OCI-LY3 (cell line): ENCODE data around the gene FBXO2.

ENCODE experiments used
- H2AFZ ChIP-seq: fragments of 200-600, 300-600 bp; shearing (Covaris generic); 2 replicates; pipeline ENCODE4 v1.6.0; 2014; ENCODE audit warnings: antibody characterized with exemption, low read depth, low read length
- H3K27ac ChIP-seq: fragments of 200-600, 300-600 bp; sonication (generic); 2 replicates; pipeline ENCODE4 v1.5.1; 2014; ENCODE audit warnings: mild to moderate bottlenecking, low read length, moderate library complexity, mixed read lengths
- H3K27me3 ChIP-seq: fragments of 200-600, 300-600 bp; sonication (generic); 2 replicates; pipeline ENCODE4 v1.6.1; 2014; ENCODE audit warnings: low read depth, low read length, mixed read lengths
- H3K36me3 ChIP-seq: fragments of 200-600, 300-600 bp; sonication (generic); replicated peaks from 2 replicates; pipeline ENCODE3; 2014; ENCODE audit warnings: low read depth, low read length, mixed read lengths
- H3K4me1 ChIP-seq: fragments of 300-600, 200-600 bp; sonication (generic); 2 replicates; pipeline ENCODE4 v1.6.1; 2014; ENCODE audit warnings: low read length, mixed read lengths
- H3K4me2 ChIP-seq: fragments of 200-600, 300-600 bp; sonication (generic); 2 replicates; pipeline ENCODE4 v1.6.1; 2014; ENCODE audit warnings: low read length, mixed read lengths
- H3K4me3 ChIP-seq: fragments of 300-600, 200-600 bp; sonication (generic); 2 replicates; pipeline ENCODE4 v1.5.1; 2014; ENCODE audit warnings: antibody characterized with exemption, mild to moderate bottlenecking, low read length, moderate library complexity
- H3K79me2 ChIP-seq: fragments of 300-600, 200-600 bp; shearing (Covaris generic); 2 replicates; pipeline ENCODE4 v1.6.1; 2014; ENCODE audit warnings: mild to moderate bottlenecking, low read length, mixed read lengths
- H3K9ac ChIP-seq: fragments of 300-600, 200-600 bp; shearing (Covaris generic); 2 replicates; pipeline ENCODE4 v1.6.0; 2014; ENCODE audit warnings: mild to moderate bottlenecking, low read length, moderate library complexity
- H3K9me3 ChIP-seq: fragments of 200-600, 300-600 bp; shearing (Covaris generic); 2 replicates; pipeline ENCODE4 v1.6.1; 2014; ENCODE audit warnings: low read length, mixed read lengths; ENCODE audit not compliant: insufficient read depth
- H4K20me1 ChIP-seq: fragments of 200-600, 300-600 bp; sonication (generic); 2 replicates; pipeline ENCODE4 v1.6.1; 2016; ENCODE audit warnings: low read length, mixed read lengths; ENCODE audit not compliant: insufficient read depth
- CTCF ChIP-seq: fragments of 200-600, 300-600 bp; sonication (generic); IDR thresholded peaks from 2 replicates; pipeline ENCODE4 v1.5.1; 2014; ENCODE audit warnings: antibody characterized with exemption, low read length, low read depth
- EZH2phosphoT487 ChIP-seq: fragments of 200-600 bp; shearing (Covaris generic); IDR thresholded peaks from 2 replicates; pipeline ENCODE4 v1.6.1; 2018; ENCODE audit warnings: antibody characterized with exemption, mixed run types, low read depth

The FBXO2 gene

GRCh38 chr1:11684070-11684469 lies 29.8 kb upstream of the FBXO2 start:
- H3K36me3 ChIP-seq, result no peaks in the 10 kb centered on the region
- no peak overlapping the region for H3K4me2 ChIP-seq
- no peak overlapping the region for H3K9ac ChIP-seq
- H3K9me3 ChIP-seq, result no peaks in the 10 kb centered on the region
- H3K79me2 ChIP-seq, result peaks cover 3% of the 10 kb centered on the region; the same call in 1 of the 2 replicates
- no peak overlapping the region for H3K27ac ChIP-seq
- no peak overlapping the region for H3K4me3 ChIP-seq
- no peak for TF ChIP-seq EZH2phosphoT487
- TF ChIP-seq CTCF, result no peak
- H4K20me1 ChIP-seq, result no peaks in the 10 kb centered on the region
- H2AFZ ChIP-seq, result no peak overlapping the region
- peaks cover 6% of the 10 kb centered on the region; the same call in 1 of the 2 replicates for H3K4me1 ChIP-seq
- peaks cover 9% of the 10 kb centered on the region; the same call in 1 of the 2 replicates for H3K27me3 ChIP-seq

- Histone ChIP-seq H4K20me1 (no peaks in the 10 kb centered on the region), H3K27ac (no peak overlapping the region), H3K27me3 (peaks cover 9% of the 10 kb centered on the region; the same call in 1 of the 2 replicates), H3K4me2 (no peak overlapping the region), H3K79me2 (peaks cover 3% of the 10 kb centered on the region; the same call in 1 of the 2 replicates), H3K4me3 (no peak overlapping the region), H3K4me1 (peaks cover 6% of the 10 kb centered on the region; the same call in 1 of the 2 replicates), H3K9me3 (no peaks in the 10 kb centered on the region), H3K9ac (no peak overlapping the region), H3K36me3 (no peaks in the 10 kb centered on the region), H2AFZ (no peak overlapping the region)
- no peak for TF ChIP-seq EZH2phosphoT487
- no peak for TF ChIP-seq CTCF
Measured at GRCh38 chr1:11682799-11683198, 28.6 kb upstream of the FBXO2 start.

- Histone ChIP-seq H3K9me3 (no peaks in the 10 kb centered on the region), H3K4me3 (0 out of 2 replicates have a peak overlapping the region, but pooled peaks have one; percentile 93), H3K9ac (no peak overlapping the region), H3K36me3 (no peaks in the 10 kb centered on the region), H3K27me3 (peaks cover 9% of the 10 kb centered on the region; the same call in 1 of the 2 replicates), H3K4me2 (peak overlapping the region; percentile 100), H3K79me2 (peaks cover 3% of the 10 kb centered on the region; the same call in 1 of the 2 replicates), H4K20me1 (no peaks in the 10 kb centered on the region), H3K4me1 (peaks cover 6% of the 10 kb centered on the region; the same call in 1 of the 2 replicates), H3K27ac (no peak overlapping the region), H2AFZ (peak overlapping the region; percentile 92; the same call in 1 of the 2 replicates)
- TF ChIP-seq CTCF (no peak), EZH2phosphoT487 (no peak)
Measured at GRCh38 chr1:11682287-11682771, 28.1 kb upstream of the FBXO2 start.

- Histone ChIP-seq H2AFZ (peak within 1 kb of the TSS; percentile 92), H3K9ac (peak within 1 kb of the TSS; percentile 79), H3K4me1 (peaks cover 6% of the 10 kb centered on the region; the same call in 1 of the 2 replicates), H3K27ac (peak within 1 kb of the TSS; percentile 42; the same call in 1 of the 2 replicates), H3K79me2 (peaks cover 3% of the 10 kb centered on the region; the same call in 1 of the 2 replicates), H4K20me1 (no peaks in the 10 kb centered on the region), H3K9me3 (no peaks in the 10 kb centered on the region), H3K4me2 (peak within 1 kb of the TSS; percentile 100), H3K27me3 (peaks cover 9% of the 10 kb centered on the region; the same call in 1 of the 2 replicates), H3K36me3 (no peaks in the 10 kb centered on the region), H3K4me3 (peak within 1 kb of the TSS; percentile 93)
- no peak for TF ChIP-seq EZH2phosphoT487
- no peak for TF ChIP-seq CTCF
Measured at GRCh38 chr1:11681071-11681771, 27.0 kb upstream of the FBXO2 start, which contains the start of gene MAD2L2. Gene MAD2L2 (minus strand): TSS chr1:11681148. CDS start chr1:11680601, 547 bp downstream.
